H1 (cell line): ENCODE results near the gene FANK1. TPM values are rescaled to one million over a fixed set of nuclear protein-coding genes. Genes with fewer than 3 reads are reported as not detected.

Experiments used
- CTCF ChIA-PET: fragments of 300-600 bp; sonication (Branson Sonifier 250); formaldehyde crosslinking; loops from one replicate; lab custom pipeline; 2021; ENCODE audit not compliant: partially characterized antibody; lab: Charles Lee
- POLR2A ChIA-PET: fragments of 300-600 bp; sonication (Branson Sonifier 250); formaldehyde crosslinking; loops from one replicate; lab custom pipeline; 2021; ENCODE audit warnings: inconsistent platforms; ENCODE audit not compliant: partially characterized antibody; lab: Charles Lee
- DNase-seq, 2 experiments: peaks; one replicate each; pipeline versions ENCODE4 v3.0.0 to v3.0.0-alpha.2; 2010 to 2022; ENCODE audit warnings: low spot score in 2 of 2, low read depth in 1 of 2, mixed read lengths in 1 of 2
- FAIRE-seq: peaks from 2 replicates; lab custom pipeline; 2011; peaks lifted over from hg19 to GRCh38; lab: Jason Lieb, UNC
- H2AFZ ChIP-seq: 2 replicates; pipeline ENCODE4 v1.8.1; 2012; ENCODE audit warnings: low read length, inconsistent platforms
- H2AK5ac ChIP-seq: 2 replicates; pipeline ENCODE4 v1.6.1; 2013; ENCODE audit warnings: low read depth, low read length
- H2BK120ac ChIP-seq: replicated peaks from 2 replicates; pipeline ENCODE3; 2013; ENCODE audit warnings: low read depth, low read length, inconsistent platforms
- H2BK12ac ChIP-seq: 2 replicates; pipeline ENCODE4 v1.6.1; 2013; ENCODE audit warnings: low read depth, low read length
- H2BK15ac ChIP-seq: 2 replicates; pipeline ENCODE4 v1.6.1; 2013; ENCODE audit warnings: low read length
- H2BK20ac ChIP-seq: 2 replicates; pipeline ENCODE4 v1.6.1; 2013; ENCODE audit warnings: low read length
- H2BK5ac ChIP-seq: 2 replicates; pipeline ENCODE4 v1.6.1; 2013; ENCODE audit warnings: low read depth, low read length
- H3K14ac ChIP-seq: 2 replicates; pipeline ENCODE4 v1.6.1; 2013; ENCODE audit warnings: inconsistent platforms; ENCODE audit not compliant: insufficient read length
- H3K18ac ChIP-seq: 2 replicates; pipeline ENCODE4 v1.6.1; 2013; ENCODE audit warnings: low read length; ENCODE audit errors: extremely low read depth
- H3K23ac ChIP-seq: 2 replicates; pipeline ENCODE4 v1.6.1; 2013; ENCODE audit warnings: inconsistent platforms; ENCODE audit not compliant: insufficient read length
- H3K23me2 ChIP-seq: 2 replicates; pipeline ENCODE4 v1.6.1; 2013; ENCODE audit warnings: low read depth, low read length
- H3K27ac ChIP-seq: 2 replicates; pipeline ENCODE4 v1.6.1; 2011; ENCODE audit warnings: low read depth, low read length, inconsistent platforms
- H3K27me3 ChIP-seq, 4 experiments: replicated peaks in 1 of 4; 1 replicate in 1 of 4; 2 replicates in 3 of 4; pipeline versions ENCODE4 v1.6.1 to v1.8.1; 2011 to 2013; ENCODE audit warnings: low read length in 3 of 4, mild to moderate bottlenecking in 3 of 4, inconsistent platforms in 2 of 4, mixed read lengths in 2 of 4, moderate library complexity in 1 of 4; ENCODE audit not compliant: control insufficient read depth in 3 of 4, insufficient read depth in 3 of 4; ENCODE audit errors: extremely low read depth in 1 of 4
- H3K36me3 ChIP-seq, 4 experiments: 2 replicates each; pipeline versions ENCODE4 v1.6.1 to v1.8.1; 2011 to 2013; ENCODE audit warnings: mild to moderate bottlenecking in 4 of 4, low read length in 3 of 4, moderate library complexity in 2 of 4, control low read depth in 1 of 4, inconsistent platforms in 1 of 4; ENCODE audit not compliant: insufficient read depth in 4 of 4, control insufficient read depth in 2 of 4
- H3K4ac ChIP-seq: replicated peaks from 2 replicates; pipeline ENCODE3; 2013; ENCODE audit warnings: low read length, low read depth, mixed read lengths, inconsistent platforms; ENCODE audit not compliant: insufficient read length
- H3K4me1 ChIP-seq, 4 experiments: replicated peaks in 1 of 4; 1 replicate in 1 of 4; 2 replicates in 3 of 4; pipeline versions ENCODE4 v1.6.1 to v1.8.1; 2011 to 2013; ENCODE audit warnings: low read length in 3 of 4, inconsistent platforms in 2 of 4, mixed read lengths in 1 of 4; ENCODE audit not compliant: insufficient read depth in 4 of 4, control insufficient read depth in 3 of 4
- H3K4me2 ChIP-seq, 2 experiments: 2 replicates each; pipeline versions ENCODE4 v1.6.1 to v1.8.1; 2011 to 2013; ENCODE audit warnings: low read depth in 2 of 2, low read length in 2 of 2, control low read depth in 1 of 2, inconsistent platforms in 1 of 2, mild to moderate bottlenecking in 1 of 2; ENCODE audit not compliant: insufficient read depth in 1 of 2
- H3K4me3 ChIP-seq, 4 experiments: fragments of 200-600, 300-600 bp in 1 of 4; sonication (generic), shearing (Covaris generic), sonication (Bioruptor Twin) in 1 of 4; 2 replicates each; pipeline versions ENCODE4 v1.5.1 to v1.8.1; 2011 to 2016; ENCODE audit warnings: low read length in 4 of 4, low read depth in 3 of 4, control low read depth in 2 of 4, inconsistent platforms in 2 of 4, mild to moderate bottlenecking in 2 of 4, mixed read lengths in 1 of 4, moderate library complexity in 1 of 4; ENCODE audit not compliant: insufficient read depth in 2 of 4; ENCODE audit errors: extremely low read depth in 1 of 4
- H3K56ac ChIP-seq: replicated peaks from 2 replicates; pipeline ENCODE3; 2013; ENCODE audit warnings: low read depth, mild to moderate bottlenecking, mixed read lengths, low read length, inconsistent platforms; ENCODE audit not compliant: insufficient read length
- H3K79me1 ChIP-seq: 2 replicates; pipeline ENCODE4 v1.6.1; 2013; ENCODE audit warnings: low read depth, low read length, control low read depth
- H3K79me2 ChIP-seq, 2 experiments: 2 replicates each; pipeline versions ENCODE4 v1.6.1 to v1.8.1; 2012 to 2013; ENCODE audit warnings: low read length in 2 of 2, mild to moderate bottlenecking in 2 of 2, inconsistent platforms in 1 of 2; ENCODE audit not compliant: insufficient read depth in 2 of 2, control insufficient read depth in 1 of 2
- H3K9ac ChIP-seq, 4 experiments: replicated peaks in 1 of 4; 1 replicate in 1 of 4; 2 replicates in 3 of 4; pipeline versions ENCODE4 v1.6.1 to v1.8.1; 2011 to 2013; ENCODE audit warnings: low read depth in 3 of 4, low read length in 3 of 4, control low read depth in 2 of 4, mild to moderate bottlenecking in 2 of 4, moderate library complexity in 2 of 4, inconsistent platforms in 1 of 4; ENCODE audit errors: extremely low read depth in 1 of 4
- H3K9me3 ChIP-seq, 2 experiments: 2 replicates each; pipeline versions ENCODE4 v1.6.1 to v1.8.1; 2012 to 2013; ENCODE audit warnings: mild to moderate bottlenecking in 2 of 2, moderate library complexity in 2 of 2, control low read depth in 1 of 2, inconsistent platforms in 1 of 2, low read depth in 1 of 2, low read length in 1 of 2, mixed read lengths in 1 of 2; ENCODE audit not compliant: insufficient read depth in 2 of 2
- H4K20me1 ChIP-seq, 2 experiments: replicated peaks in 1 of 2; 2 replicates each; pipeline versions ENCODE3 to v1.8.1; 2011 to 2013; ENCODE audit warnings: inconsistent platforms in 2 of 2, low read length in 2 of 2, mild to moderate bottlenecking in 1 of 2; ENCODE audit not compliant: insufficient read depth in 2 of 2, control insufficient read depth in 1 of 2
- H4K5ac ChIP-seq: 2 replicates; pipeline ENCODE4 v1.6.1; 2013; ENCODE audit warnings: low read length, low read depth, mixed read lengths, inconsistent platforms; ENCODE audit not compliant: insufficient read length
- H4K8ac ChIP-seq: 2 replicates; pipeline ENCODE4 v1.8.0; 2013; ENCODE audit warnings: mild to moderate bottlenecking, moderate library complexity, low read length, inconsistent platforms; ENCODE audit not compliant: insufficient read depth; ENCODE audit errors: extremely low read depth
- H4K91ac ChIP-seq: replicated peaks from 2 replicates; pipeline ENCODE3; 2013; ENCODE audit warnings: low read length, mixed read lengths, inconsistent platforms; ENCODE audit not compliant: insufficient read length
- ASH2L ChIP-seq: fragments of 200-600, 300-600 bp; sonication (generic); IDR thresholded peaks from one replicate; pipeline ENCODE4 v1.7.1; 2017; ENCODE audit warnings: low read length
- ATF2 ChIP-seq: IDR thresholded peaks from 2 replicates; pipeline ENCODE4 v1.6.1; 2012; ENCODE audit warnings: low read length, inconsistent platforms
- CREB1 ChIP-seq: IDR thresholded peaks from 2 replicates; pipeline ENCODE4 v1.6.1; 2012; ENCODE audit warnings: inconsistent platforms
- EP300 ChIP-seq, 2 experiments: IDR thresholded peaks; 1 replicate in 1 of 2; 2 replicates in 1 of 2; pipeline ENCODE4 v1.6.1; 2011 to 2012; ENCODE audit warnings: low read depth in 2 of 2, low read length in 2 of 2, mild to moderate bottlenecking in 2 of 2, borderline replicate concordance in 1 of 2, inconsistent platforms in 1 of 2, moderate library complexity in 1 of 2
- NANOG ChIP-seq: IDR thresholded peaks from 2 replicates; pipeline ENCODE4 v1.6.1; 2011; ENCODE audit warnings: low read length, low read depth, mild to moderate bottlenecking, inconsistent platforms; ENCODE audit not compliant: insufficient read depth, poor library complexity, severe bottlenecking
- SIN3A ChIP-seq, 2 experiments: IDR thresholded peaks in 1 of 2; conservative IDR thresholded peaks in 1 of 2; 2 replicates each; pipeline ENCODE4 v1.6.1; 2011 to 2012; ENCODE audit warnings: low read length in 2 of 2, improper control_type of control experiment in 1 of 2, low read depth in 1 of 2, mild to moderate bottlenecking in 1 of 2
- WGBS, 2 experiments: shearing (Covaris generic) in 1 of 2; methylation state at CpG; one replicate each; pipeline versions ENCODE4 v1.1.6 to v1.1.7; 2013 to 2015; ENCODE audit warnings: low lambda C conversion rate in 2 of 2, mixed read lengths in 2 of 2, inconsistent platforms in 1 of 2, low coverage in 1 of 2, missing lambda C conversion rate in 1 of 2; ENCODE audit not compliant: insufficient replicate concordance in 2 of 2, insufficient coverage in 1 of 2, insufficient read length in 1 of 2; ENCODE audit errors: extremely low coverage in 1 of 2, missing lambda C conversion rate in 1 of 2; 5-methylcytosine and 5-hydroxymethylcytosine counted together
- polyA plus RNA-seq, 7 experiments: library from polyadenylated mRNA; depleted of rRNA in 3 of 7; stranded (reverse) in 5 of 7; unstranded in 2 of 7; fragments of >200 nt in 5 of 7; fragments of 200-250 nt in 2 of 7; gene quantifications; 1 replicate in 5 of 7; 2 replicates in 1 of 7; 4 replicates in 1 of 7; pipeline versions ENCODE4 v1.2.1 to v1.2.3, GENCODE V29; 2011 to 2013; ENCODE audit warnings: missing spikeins in 2 of 7, mixed read lengths in 2 of 7
- total RNA-seq: library from RNA; stranded (reverse); fragmentation: NEBNext Ultra II Directional; extraction: Animal tissue kit (Norgen Biotek cat#: 25700); gene quantifications from 2 replicates; pipeline ENCODE4 v1.2.1, GENCODE V29; 2021

Gene FANK1
- total and polyA plus RNA-seq, 2 of the 8 experiments (the other 6 are each of a cell fraction or from before 2014, with no cell fraction given) = 1.2 TPM; not detected in 1

DNA sequence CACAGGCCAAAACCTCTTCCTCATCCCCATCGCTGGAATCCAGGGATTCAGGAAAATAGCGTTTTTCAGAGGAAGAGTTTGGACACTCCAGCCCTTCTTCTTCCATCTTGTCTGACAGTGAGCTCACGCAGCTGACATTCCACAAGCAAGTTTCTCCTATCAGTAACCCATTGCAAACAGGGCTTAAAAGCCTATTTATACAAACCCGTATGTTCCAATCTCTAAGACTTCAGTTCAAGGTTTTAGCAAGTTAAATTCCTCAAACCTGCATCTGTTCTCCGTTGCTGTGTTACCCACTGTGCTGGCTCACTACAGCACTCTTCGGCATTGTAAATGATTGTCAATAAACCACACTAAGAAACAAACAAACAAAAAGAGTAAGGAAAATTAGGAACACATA, 15.6 kb upstream of the FANK1 start:
- no peak overlapping the region for H3K14ac ChIP-seq
- H2BK120ac ChIP-seq = peak overlapping the region; percentile 80
- peak overlapping the region; percentile 75; the same call in 1 of the 2 replicates for H2AK5ac ChIP-seq
- H3K18ac ChIP-seq = peak overlapping the region; percentile 40
- no peak overlapping the region for H3K56ac ChIP-seq
- H4K8ac ChIP-seq = no peak overlapping the region
- TF ChIP-seq SIN3A (conservative IDR thresholded peaks at IDR 0.05 in 1 of 2, IDR thresholded peaks at IDR 0.05 in 1 of 2; ENCODE audit: low read depth in 1 of 2, low read length in 2 of 2) = peak in 1 of 2 experiments; percentile 59; a peak in 1 of 4 replicates
- no peak for TF ChIP-seq ATF2
- TF ChIP-seq NANOG = no peak
- TF ChIP-seq EP300 (IDR thresholded peaks at IDR 0.05; ENCODE audit: borderline replicate concordance in 1 of 2, low read depth in 2 of 2, low read length in 2 of 2) = no peak
- TF ChIP-seq CREB1 = no peak
- peak; percentile 1 for TF ChIP-seq ASH2L
- TF ChIP-seq, all 59 proteins: peak for 2
- Histone ChIP-seq H3K9ac (peak overlapping the region in 2 of 4 experiments; percentile 14 to 15; a peak in 1 of 7 replicates), H3K4ac (no peak overlapping the region), H2BK20ac (peak overlapping the region; percentile 86; the same call in 1 of the 2 replicates), H3K79me1 (no peaks in the 10 kb centered on the region; the same call in none of the 2 replicates), H3K23me2 (no peaks in the 10 kb centered on the region; the same call in 1 of the 2 replicates), H4K91ac (peak overlapping the region; percentile 10), H3K27me3 (no peaks in the 10 kb centered on the region; a peak in 1 of 7 replicates), H2AFZ (no peak overlapping the region), H3K23ac (no peak overlapping the region), H3K4me2 (peak overlapping the region; percentile 56 to 70), H4K20me1 (no peaks in the 10 kb centered on the region), H4K5ac (no peak overlapping the region), H3K27ac (no peak overlapping the region; the same call in 1 of the 2 replicates), H3K9me3 (peaks cover 8 to 12% of the 10 kb centered on the region in 2 experiments), H2BK12ac (peak overlapping the region; percentile 86; the same call in 1 of the 2 replicates), H3K4me1 (peaks cover 2 to 19% (median 7%) of the 10 kb centered on the region in 4 experiments), H2BK15ac (no peak overlapping the region), H2BK5ac (no peak overlapping the region; the same call in 1 of the 2 replicates), H3K36me3 (peaks cover 0 to 11% (median 3%) of the 10 kb centered on the region in 4 experiments; a peak in 4 of 8 replicates), H3K4me3 (peak overlapping the region in 2 of 4 experiments; percentile 20 to 47; a peak in 4 of 8 replicates), H3K79me2 (no peaks in the 10 kb centered on the region)
- POLR2A ChIA-PET = interaction anchor here (1.0 kb wide), 1 partner anchor 21 kb away, joined by 4 read pairs; no protein-coding TSS in a partner anchor
- 29% methylated on average over 6 of the region's 6 CpGs; no CpG with 5 or more reads in 1 of the 2 experiments for WGBS, 2 experiments
- CTCF ChIA-PET = no interaction called here
- no peak for DNase-seq
- FAIRE-seq = no peak
